Sigmoid colon (tissue), 7 donors: ENCODE measurements around the gene SNIP1. TPM values are rescaled to one million over a fixed set of nuclear protein-coding genes. Genes with fewer than 3 reads are reported as not detected.
A peak's percentile ranks its signal among the peaks of the same experiment; 100 is the strongest.

Source experiments
- DNase-seq: peaks from one replicate; pipeline ENCODE4 v3.0.0-alpha.2; 2019
- H3K27ac ChIP-seq, 4 donors: fragments of 200-600 bp; sonication (generic); one replicate each; pipeline ENCODE4 v1.5.1; 2016 to 2019; ENCODE audit warnings: mild to moderate bottlenecking in 1 of 4
- H3K27me3 ChIP-seq, 3 donors: fragments of 200-600 bp; sonication (generic); one replicate each; pipeline ENCODE4 v1.5.1; 2019; ENCODE audit warnings: mild to moderate bottlenecking in 1 of 3
- H3K36me3 ChIP-seq, 4 donors: fragments of 200-600 bp; sonication (generic); one replicate each; pipeline ENCODE4 v1.5.1; 2016 to 2019
- H3K4me1 ChIP-seq, 4 donors: fragments of 200-600 bp; sonication (generic); one replicate each; pipeline ENCODE4 v1.5.1; 2017 to 2019
- H3K4me3 ChIP-seq, 4 donors: fragments of 200-600 bp; sonication (generic); one replicate each; pipeline ENCODE4 v1.5.1; 2017 to 2019; ENCODE audit warnings: mild to moderate bottlenecking in 2 of 4, moderate library complexity in 1 of 4
- H3K9me3 ChIP-seq, 4 donors: fragments of 200-600 bp in 3 of 4; sonication (generic) in 3 of 4; one replicate each; pipeline versions ENCODE4 v1.5.1 to v1.6.1; 2013 to 2019
- EP300 ChIP-seq, 4 donors: sonication (generic); formaldehyde crosslinking; IDR thresholded peaks; one replicate each; pipeline ENCODE4 v1.6.1; 2017; ENCODE audit warnings: antibody characterized with exemption in 4 of 4
- POLR2A ChIP-seq, 2 donors: fragments of 450-650 bp; IDR thresholded peaks; one replicate each; pipeline ENCODE4 v1.6.1; 2016; ENCODE audit warnings: antibody characterized with exemption in 2 of 2, mild to moderate bottlenecking in 2 of 2, moderate library complexity in 2 of 2
- POLR2AphosphoS5 ChIP-seq, 4 donors: sonication (generic); formaldehyde crosslinking; IDR thresholded peaks; one replicate each; pipeline ENCODE4 v1.6.1; 2017; ENCODE audit warnings: antibody characterized with exemption in 4 of 4
- WGBS, 2 donors: extraction: QIAGEN DNeasy Blood & Tissue Kit; methylation state at CpG; one replicate each; pipeline ENCODE4 v1.1.7; 2013; 5-methylcytosine and 5-hydroxymethylcytosine counted together
- intact Hi-C: fragments of 100-400 bp; cut with DNase I; formaldehyde crosslinking; loops from one replicate; pipeline ENCODE4 v1.15.1; 2023
- polyA plus RNA-seq, 3 donors: library from polyadenylated mRNA; stranded (reverse); fragments of 200-250 nt; gene quantifications; one replicate each; pipeline ENCODE4 v1.2.3, GENCODE V29; 2013
- total RNA-seq, 4 donors: library from RNA; depleted of rRNA; stranded (reverse); fragments of >200 nt; gene quantifications; one replicate each; pipeline ENCODE4 v1.1.0, GENCODE V29; 2016
- TF ChIP-seq, protein P1 (sequence below), 4 experiments: fragments of 450-650 bp in 3 of 4; fragments of 200-600 bp in 1 of 4; IDR thresholded peaks; one replicate each; pipeline ENCODE4 v1.5.1; 2016 to 2019; ENCODE audit warnings: antibody characterized with exemption in 4 of 4, mild to moderate bottlenecking in 3 of 4, moderate library complexity in 2 of 4
- donor health status: healthy with polysubstance abuse.
- donor health status: Bipolar disorder and iron deficiency.
- donor health status: healthy.

SNIP1 gene
- total and polyA plus RNA-seq, 7 donors = 3.6 to 20.4 (median 7.2) TPM

DNA sequence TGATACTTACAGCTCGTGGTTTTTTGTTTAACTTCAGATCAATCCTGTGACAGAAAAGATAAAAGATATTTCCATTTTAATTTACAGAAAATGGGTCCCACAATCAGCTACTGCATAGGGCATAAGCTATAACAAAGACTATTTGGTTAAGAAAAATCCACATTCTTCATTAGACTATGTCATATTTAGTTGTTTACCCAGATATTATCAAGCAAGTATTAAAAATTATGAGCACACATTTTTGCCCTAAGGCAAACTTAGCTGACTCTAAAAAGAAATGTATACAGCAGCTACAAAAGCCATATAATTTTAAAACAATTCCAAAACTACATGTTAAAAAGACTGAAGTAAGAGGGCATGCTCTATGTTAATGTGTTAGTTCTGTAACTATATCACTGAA is 58.2 kb downstream of the SNIP1 start:
- H3K36me3 ChIP-seq = peaks cover 4 to 67% (median 27%) of the 10 kb centered on the region in 4 donors
- TF ChIP-seq POLR2A (IDR thresholded peaks at IDR 0.05) (no peak), POLR2AphosphoS5 (IDR thresholded peaks at IDR 0.05) (no peak), EP300 (IDR thresholded peaks at IDR 0.05) (no peak)
- TF ChIP-seq, protein P1, sequence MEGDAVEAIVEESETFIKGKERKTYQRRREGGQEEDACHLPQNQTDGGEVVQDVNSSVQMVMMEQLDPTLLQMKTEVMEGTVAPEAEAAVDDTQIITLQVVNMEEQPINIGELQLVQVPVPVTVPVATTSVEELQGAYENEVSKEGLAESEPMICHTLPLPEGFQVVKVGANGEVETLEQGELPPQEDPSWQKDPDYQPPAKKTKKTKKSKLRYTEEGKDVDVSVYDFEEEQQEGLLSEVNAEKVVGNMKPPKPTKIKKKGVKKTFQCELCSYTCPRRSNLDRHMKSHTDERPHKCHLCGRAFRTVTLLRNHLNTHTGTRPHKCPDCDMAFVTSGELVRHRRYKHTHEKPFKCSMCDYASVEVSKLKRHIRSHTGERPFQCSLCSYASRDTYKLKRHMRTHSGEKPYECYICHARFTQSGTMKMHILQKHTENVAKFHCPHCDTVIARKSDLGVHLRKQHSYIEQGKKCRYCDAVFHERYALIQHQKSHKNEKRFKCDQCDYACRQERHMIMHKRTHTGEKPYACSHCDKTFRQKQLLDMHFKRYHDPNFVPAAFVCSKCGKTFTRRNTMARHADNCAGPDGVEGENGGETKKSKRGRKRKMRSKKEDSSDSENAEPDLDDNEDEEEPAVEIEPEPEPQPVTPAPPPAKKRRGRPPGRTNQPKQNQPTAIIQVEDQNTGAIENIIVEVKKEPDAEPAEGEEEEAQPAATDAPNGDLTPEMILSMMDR (IDR thresholded peaks at IDR 0.05) = no peak
- H3K9me3 ChIP-seq = no peaks in the 10 kb centered on the region
- 79 to 84% methylated on average over 1 of the region's 1 CpG for WGBS, 2 donors
- DNase-seq = no peak
- H3K4me3 ChIP-seq = no peak overlapping the region
- intact Hi-C loops = loop anchor here (5.0 kb wide), 1 partner anchor 61 kb away; the partner anchor contains the start of gene DNALI1
- peaks cover 0 to 38% (median 23%) of the 10 kb centered on the region in 4 donors for H3K4me1 ChIP-seq
- no peaks in the 10 kb centered on the region for H3K27me3 ChIP-seq
- H3K27ac ChIP-seq = no peak overlapping the region

DNA sequence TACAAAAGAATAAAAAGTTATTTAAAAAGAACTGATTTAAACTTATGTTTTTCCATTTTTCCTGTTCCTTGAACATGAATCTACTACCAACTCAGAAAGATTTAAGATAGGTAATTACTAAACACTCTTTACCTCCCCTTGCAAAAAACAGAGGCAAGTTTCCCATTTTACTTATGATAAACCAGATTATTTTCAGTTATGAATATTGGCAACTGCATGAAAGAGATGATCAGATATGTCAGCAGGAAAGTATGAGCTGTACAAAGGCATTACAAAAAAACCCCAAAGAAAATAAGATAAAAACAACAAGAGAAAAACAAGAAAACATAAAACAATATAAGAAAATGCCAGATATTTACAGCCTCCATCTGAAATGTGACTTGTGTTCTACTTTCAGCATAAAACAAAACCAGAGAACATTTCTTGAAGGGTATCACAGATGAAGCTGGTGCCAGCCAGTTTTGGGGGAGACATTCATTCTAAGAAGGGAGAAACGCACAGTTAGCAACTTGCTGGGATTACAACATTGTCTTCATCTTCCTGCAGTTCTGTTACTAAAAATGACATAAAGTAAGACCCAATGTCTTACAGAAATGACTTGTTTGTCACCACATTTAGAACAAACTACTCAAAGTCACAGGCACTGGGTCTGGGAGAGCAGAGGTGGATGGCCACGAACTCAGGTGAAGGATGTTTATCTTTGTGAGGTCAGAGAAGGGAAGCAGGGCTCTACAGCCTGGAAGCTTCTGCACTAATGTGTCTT is 60.6 kb downstream of the SNIP1 start:
- TF ChIP-seq POLR2AphosphoS5 (IDR thresholded peaks at IDR 0.05) (no peak), EP300 (IDR thresholded peaks at IDR 0.05) (no peak), POLR2A (IDR thresholded peaks at IDR 0.05) (no peak)
- TF ChIP-seq, protein P1 (IDR thresholded peaks at IDR 0.05) = no peak
- 84 to 93% methylated on average over 2 of the region's 2 CpGs for WGBS, 2 donors
- no peak overlapping the region for H3K27ac ChIP-seq
- peaks cover 4 to 82% (median 30%) of the 10 kb centered on the region in 4 donors for H3K36me3 ChIP-seq
- H3K4me1 ChIP-seq = peaks cover 0 to 15% (median 2%) of the 10 kb centered on the region in 4 donors
- intact Hi-C loops = no loop called here
- no peak for DNase-seq
- H3K9me3 ChIP-seq = no peaks in the 10 kb centered on the region
- no peak overlapping the region for H3K4me3 ChIP-seq
- H3K27me3 ChIP-seq = no peaks in the 10 kb centered on the region

DNA sequence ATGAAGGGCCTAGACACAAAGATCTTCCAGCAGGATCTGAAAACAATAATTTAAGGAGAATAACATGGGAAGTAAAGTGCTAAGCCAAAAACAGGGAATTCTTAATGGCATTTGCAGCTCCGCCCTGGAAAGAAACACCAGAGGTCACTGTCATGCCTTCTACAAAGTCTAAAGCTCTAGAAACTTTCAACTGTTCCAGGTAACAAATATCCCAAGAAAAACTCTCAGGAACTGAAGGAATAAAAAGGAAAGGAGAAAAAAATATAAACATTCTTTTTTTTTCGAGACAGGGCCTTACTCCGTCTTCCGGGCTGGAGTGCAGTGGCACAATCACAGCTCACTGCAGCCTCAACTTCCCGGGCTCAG is 66.5 kb downstream of the SNIP1 start:
- Histone ChIP-seq H3K4me3 (no peak overlapping the region), H3K27me3 (no peaks in the 10 kb centered on the region), H3K27ac (peak overlapping the region; percentile 72 to 79 (median 76)), H3K36me3 (peaks cover 19 to 63% (median 32%) of the 10 kb centered on the region in 4 donors), H3K4me1 (peaks cover 0 to 34% (median 28%) of the 10 kb centered on the region in 4 donors), H3K9me3 (no peaks in the 10 kb centered on the region)
- 89% methylated on average over 5 of the region's 5 CpGs for WGBS, 2 donors
- TF ChIP-seq, protein P1 (IDR thresholded peaks at IDR 0.05) = peak in 1 of 4 experiments; percentile 11
- TF ChIP-seq POLR2AphosphoS5 (IDR thresholded peaks at IDR 0.05) = no peak
- intact Hi-C loops = loop anchor here (1.0 kb wide), 1 partner anchor 32 kb away; no protein-coding TSS in a partner anchor
- no peak for DNase-seq

DNA sequence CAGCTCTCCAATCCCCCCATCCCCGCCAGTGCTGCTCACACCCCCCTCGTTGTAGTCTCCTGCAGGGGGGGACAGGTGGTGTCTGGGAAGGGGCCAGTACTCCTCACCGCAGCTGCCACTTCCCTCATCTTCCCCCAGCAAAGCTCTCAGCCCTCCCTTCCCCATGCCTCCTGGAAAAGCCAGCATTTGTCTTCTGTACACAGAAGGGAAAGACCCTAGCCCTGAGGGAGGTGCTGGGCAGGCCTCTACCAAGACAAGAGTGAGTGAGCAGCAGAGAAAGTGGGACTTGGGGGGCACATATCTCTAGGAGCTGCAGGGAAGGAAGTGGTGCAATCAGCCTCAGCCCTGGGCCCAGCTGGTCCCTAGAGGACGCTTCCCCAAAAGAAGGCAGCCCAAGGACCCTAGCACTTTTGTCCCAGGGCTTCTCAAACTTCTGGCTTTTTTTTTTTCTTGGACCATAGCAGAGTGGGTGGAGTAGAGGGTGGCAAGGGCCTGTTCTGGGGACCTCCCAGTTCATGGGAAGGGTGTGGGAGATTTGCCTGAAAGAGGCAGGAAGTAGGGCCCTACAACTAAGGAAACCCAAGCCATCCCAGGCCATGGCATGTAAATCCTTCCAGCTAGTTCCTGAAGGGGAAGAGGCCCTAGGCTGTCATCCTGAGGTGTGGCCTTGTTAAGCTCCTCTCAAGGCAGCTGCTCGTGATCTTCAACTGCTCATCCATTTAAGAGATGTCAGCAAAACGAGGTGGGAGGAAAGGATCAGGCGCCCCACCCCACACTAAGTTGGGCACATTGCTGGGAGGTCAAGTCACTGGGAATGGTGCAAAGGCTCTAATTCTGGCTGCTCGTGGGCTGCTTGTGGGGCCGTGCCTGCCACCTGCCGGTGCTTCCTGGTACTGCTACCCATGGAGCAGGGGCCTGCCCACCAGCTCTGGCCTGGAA is 67.1 kb downstream of the SNIP1 start:
- peaks cover 0 to 34% (median 28%) of the 10 kb centered on the region in 4 donors for H3K4me1 ChIP-seq
- 20 to 26% methylated on average over 10 of the region's 10 CpGs for WGBS, 2 donors
- no peaks in the 10 kb centered on the region for H3K27me3 ChIP-seq
- no peaks in the 10 kb centered on the region for H3K9me3 ChIP-seq
- peak overlapping the region; percentile 72 to 79 (median 76) for H3K27ac ChIP-seq
- no peak overlapping the region for H3K4me3 ChIP-seq
- intact Hi-C loops = loop anchor here (1.0 kb wide), 1 partner anchor 32 kb away; no protein-coding TSS in a partner anchor
- peak in 3 of 4 donors; percentile 14 to 27 (median 15) for TF ChIP-seq POLR2AphosphoS5 (IDR thresholded peaks at IDR 0.05)
- TF ChIP-seq EP300 (IDR thresholded peaks at IDR 0.05) = no peak
- TF ChIP-seq, protein P1 (IDR thresholded peaks at IDR 0.05) = peak; percentile 95 to 99 (median 98)
- DNase-seq = peak; percentile 90
- peaks cover 24 to 63% (median 38%) of the 10 kb centered on the region in 4 donors for H3K36me3 ChIP-seq
